AG08395 (cell line): Measurements from ENCODE around the gene EOLA2.
A peak's percentile ranks its signal among the peaks of the same experiment; 100 is the strongest.
"Not testable (repeated sequence)": the region's sequence is repeated elsewhere in the genome, so short reads cannot be mapped to it uniquely, and the experiment has no call there.

Source experiments
- DNase-seq: peaks from one replicate; pipeline ENCODE4 v3.0.0; 2012; ENCODE audit warnings: mixed read lengths, low spot score

Gene EOLA2

GRCh38 chrX:149938427-149938880 is at the start of gene EOLA2:
TSS of gene EOLA2 (minus strand) at chrX:149938491. CDS start at chrX:149933874, 4,617 bp downstream.
- peak; percentile 63 for DNase-seq

GRCh38 chrX:149987613-149988012 is 49.3 kb upstream of the EOLA2 start:
- no peak for DNase-seq

- DNase-seq = no peak
Observed at GRCh38 chrX:149984411-149984810, 46.1 kb upstream of the EOLA2 start.

GRCh38 chrX:149982310-149982709 is 44.0 kb upstream of the EOLA2 start:
- DNase-seq = no peak

GRCh38 chrX:149979126-149979644 is 40.9 kb upstream of the EOLA2 start:
- no peak for DNase-seq

GRCh38 chrX:149962859-149963757 is 24.8 kb upstream of the EOLA2 start:
- DNase-seq = peak; percentile 65

GRCh38 chrX:149962010-149962409 is 23.7 kb upstream of the EOLA2 start:
- no peak for DNase-seq

GRCh38 chrX:149961572-149961971 is 23.3 kb upstream of the EOLA2 start:
- DNase-seq = no peak

- DNase-seq = peak; percentile 54
Observed at GRCh38 chrX:149950681-149951080, 12.4 kb upstream of the EOLA2 start.

- no peak for DNase-seq
Observed at GRCh38 chrX:149949743-149950436, 11.6 kb upstream of the EOLA2 start.

GRCh38 chrX:149948016-149948415 is 9.7 kb upstream of the EOLA2 start:
- DNase-seq = no peak

- not testable (repeated sequence) for DNase-seq
Observed at GRCh38 chrX:149946932-149947331, 8.6 kb upstream of the EOLA2 start.

GRCh38 chrX:149945820-149946219 is 7.5 kb upstream of the EOLA2 start:
- not testable (repeated sequence) for DNase-seq

GRCh38 chrX:149945087-149945670 is 6.9 kb upstream of the EOLA2 start:
- DNase-seq = not testable (repeated sequence)

GRCh38 chrX:149940674-149941024 is 2.4 kb upstream of the EOLA2 start:
- not testable (repeated sequence) for DNase-seq

- peak; percentile 84 for DNase-seq
Observed at GRCh38 chrX:149939905-149940673, 1.8 kb upstream of the EOLA2 start.

- no peak for DNase-seq
Observed at GRCh38 chrX:149939655-149939904, 1.3 kb upstream of the EOLA2 start.

- peak; percentile 68 for DNase-seq
Observed at GRCh38 chrX:149938881-149939654, 777 bp upstream of the EOLA2 start.

- no peak for DNase-seq
Observed at GRCh38 chrX:149937871-149938426, 342 bp downstream of the EOLA2 start.

GRCh38 chrX:149937328-149937727 is 963 bp downstream of the EOLA2 start:
- DNase-seq = not testable (repeated sequence)

- DNase-seq = not testable (repeated sequence)
Observed at GRCh38 chrX:149933547-149933946, 4.7 kb downstream of the EOLA2 start.
